Endodermal cell (in vitro differentiated cells): ENCODE data around the gene RPTOR. TPM values are rescaled to one million over a fixed set of nuclear protein-coding genes. Genes with fewer than 3 reads are reported as not detected.
A peak's percentile ranks its signal among the peaks of the same experiment; 100 is the strongest.

ENCODE experiments used
- DNase-seq: peaks from one replicate; pipeline ENCODE4 v3.0.0-alpha.2; 2017
- H3K27ac ChIP-seq: 2 replicates; pipeline ENCODE4 v1.5.1; 2013; ENCODE audit warnings: mild to moderate bottlenecking, low read depth, low read length, moderate library complexity
- H3K27me3 ChIP-seq: 2 replicates; pipeline ENCODE4 v1.6.1; 2013; ENCODE audit warnings: mild to moderate bottlenecking, low read length, moderate library complexity; ENCODE audit not compliant: insufficient read depth, control insufficient read depth, poor library complexity, severe bottlenecking
- H3K36me3 ChIP-seq: 2 replicates; pipeline ENCODE4 v1.7.0; 2013; ENCODE audit warnings: mild to moderate bottlenecking, low read length, moderate library complexity; ENCODE audit not compliant: control insufficient read depth, insufficient read depth
- H3K4me1 ChIP-seq: one replicate; pipeline ENCODE4 v1.7.0; 2013; ENCODE audit warnings: low read length; ENCODE audit not compliant: control insufficient read depth, insufficient read depth
- H3K4me3 ChIP-seq: 2 replicates; pipeline ENCODE4 v1.5.1; 2013; ENCODE audit warnings: mild to moderate bottlenecking, low read length, moderate library complexity
- H3K9ac ChIP-seq: 2 replicates; pipeline ENCODE4 v1.6.1; 2013; ENCODE audit warnings: mild to moderate bottlenecking, low read length, moderate library complexity; ENCODE audit not compliant: poor library complexity, severe bottlenecking; ENCODE audit errors: extremely low read depth
- H3K9me3 ChIP-seq: 2 replicates; pipeline ENCODE4 v1.6.1; 2013; ENCODE audit warnings: mild to moderate bottlenecking, low read length, moderate library complexity; ENCODE audit not compliant: control insufficient read depth
- H3K27ac Mint-ChIP-seq: 2 replicates; pipeline ENCODE4 v1.8.0; 2020; ENCODE audit warnings: mixed read lengths
- H3K27me3 Mint-ChIP-seq: 2 replicates; pipeline ENCODE4 v1.8.0; 2021; ENCODE audit warnings: mild to moderate bottlenecking, mixed read lengths; ENCODE audit not compliant: insufficient read depth
- H3K36me3 Mint-ChIP-seq: 2 replicates; pipeline ENCODE4 v1.8.0; 2020; ENCODE audit warnings: low read depth, mixed read lengths
- H3K4me1 Mint-ChIP-seq: 2 replicates; pipeline ENCODE4 v1.8.0; 2020; ENCODE audit warnings: mixed read lengths
- H3K4me3 Mint-ChIP-seq: 2 replicates; pipeline ENCODE4 v1.8.0; 2020; ENCODE audit warnings: mild to moderate bottlenecking, moderate library complexity, mixed read lengths
- H3K9me3 Mint-ChIP-seq: 2 replicates; pipeline ENCODE4 v1.8.0; 2020; ENCODE audit warnings: mild to moderate bottlenecking, mixed read lengths
- CTCF ChIP-seq: fragments of 200-600 bp; sonication (generic); conservative IDR thresholded peaks from 2 replicates; pipeline ENCODE4 v1.5.0; 2021; ENCODE audit warnings: antibody characterized with exemption, mild to moderate bottlenecking
- WGBS, 2 experiments: methylation state at CpG; one replicate each; pipeline versions ENCODE4 v1.1.5 to v1.1.7; 2013; ENCODE audit warnings: missing lambda C conversion rate in 2 of 2, mixed read lengths in 1 of 2; ENCODE audit not compliant: insufficient coverage in 1 of 2, insufficient read length in 1 of 2; 5-methylcytosine and 5-hydroxymethylcytosine counted together
- total RNA-seq, 2 donors: library from RNA; stranded (reverse); fragmentation: NEBNext Ultra II Directional in 1 of 2; extraction: Animal tissue kit (Norgen Biotek cat#: 25700) in 1 of 2; gene quantifications; 2 replicates in 1 of 2; 3 replicates in 1 of 2; pipeline ENCODE4 v1.2.1, GENCODE V29; 2021

The RPTOR gene
- total RNA-seq, 2 donors from 2014 or later = 45.1 to 53.4 TPM

DNA sequence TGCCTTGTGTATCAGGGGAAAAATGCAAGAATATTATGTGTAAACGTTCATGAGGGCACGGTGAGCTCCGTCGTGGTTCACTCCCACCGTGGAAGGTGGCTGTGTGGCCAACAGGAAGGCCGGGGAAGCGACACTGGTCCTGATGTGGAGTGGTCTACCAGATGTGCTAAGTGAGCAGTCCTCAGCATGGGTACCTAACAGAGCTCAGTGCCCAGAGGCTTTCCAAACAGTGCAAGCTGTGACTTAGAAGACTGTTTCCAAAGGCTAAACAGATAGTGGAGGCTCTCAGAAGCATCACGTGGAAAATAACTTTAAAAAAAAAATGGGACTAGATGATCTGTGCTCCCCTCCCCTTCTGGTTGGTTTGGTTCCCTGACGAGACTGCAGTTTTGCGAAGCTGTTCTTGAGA lies 247.7 kb downstream of the RPTOR start:
- Histone ChIP-seq H3K36me3 (peaks cover 18% of the 10 kb centered on the region), H3K27me3 (no peaks in the 10 kb centered on the region), H3K27ac (no peak overlapping the region), H3K4me1 (no peaks in the 10 kb centered on the region), H3K9me3 (no peaks in the 10 kb centered on the region), H3K4me3 (no peak overlapping the region), H3K9ac (no peak overlapping the region)
- Mint-ChIP-seq H3K27me3 (no peaks in the 10 kb centered on the region), H3K4me1 (peaks cover 10% of the 10 kb centered on the region), H3K9me3 (peaks cover 9% of the 10 kb centered on the region), H3K27ac (no peak overlapping the region), H3K4me3 (no peak overlapping the region), H3K36me3 (peaks cover 28% of the 10 kb centered on the region)
- DNase-seq = peak; percentile 36
- TF ChIP-seq CTCF = no peak
- 94 to 97% methylated on average over 10 of the region's 10 CpGs for WGBS, 2 experiments

DNA sequence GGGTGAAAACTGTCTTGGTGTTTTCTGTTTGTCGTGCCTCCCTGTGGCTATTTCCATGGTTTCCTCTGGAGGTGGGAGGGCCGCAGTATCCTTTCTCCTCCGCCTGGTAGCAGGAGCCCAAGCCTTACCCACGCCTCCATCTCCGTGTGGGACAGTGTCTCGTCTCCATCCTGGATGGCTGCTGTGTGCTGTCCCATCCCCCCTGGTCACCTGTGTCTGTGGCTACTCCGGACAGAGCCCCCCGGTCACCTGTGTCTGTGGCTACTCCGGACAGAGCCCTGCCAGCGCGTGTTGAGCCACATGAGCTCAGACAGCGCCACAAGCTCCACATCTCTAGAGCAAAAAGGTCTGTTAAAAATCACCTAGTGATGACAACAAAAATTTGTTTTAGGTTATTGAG lies 248.8 kb downstream of the RPTOR start:
- H3K27me3 ChIP-seq = no peaks in the 10 kb centered on the region
- TF ChIP-seq CTCF = no peak
- no peak overlapping the region for H3K27ac ChIP-seq
- Mint-ChIP-seq H3K4me3 (no peak overlapping the region), H3K27ac (peak overlapping the region; percentile 6), H3K36me3 (peaks cover 36% of the 10 kb centered on the region), H3K4me1 (peaks cover 10% of the 10 kb centered on the region), H3K27me3 (no peaks in the 10 kb centered on the region), H3K9me3 (peaks cover 9% of the 10 kb centered on the region)
- H3K4me1 ChIP-seq = no peaks in the 10 kb centered on the region
- peaks cover 24% of the 10 kb centered on the region for H3K36me3 ChIP-seq
- 89 to 94% methylated on average over 6 to 12 of the region's 12 CpGs for WGBS, 2 experiments
- no peak overlapping the region for H3K4me3 ChIP-seq
- DNase-seq = peak; percentile 53
- H3K9me3 ChIP-seq = no peaks in the 10 kb centered on the region
- H3K9ac ChIP-seq = no peak overlapping the region

- Mint-ChIP-seq H3K9me3 (peaks cover 9% of the 10 kb centered on the region), H3K4me3 (no peak overlapping the region), H3K4me1 (peaks cover 11% of the 10 kb centered on the region), H3K27me3 (no peaks in the 10 kb centered on the region), H3K27ac (no peak overlapping the region), H3K36me3 (peaks cover 38% of the 10 kb centered on the region)
- H3K9me3 ChIP-seq = no peaks in the 10 kb centered on the region
- no peak overlapping the region for H3K27ac ChIP-seq
- 97 to 100% methylated on average over 3 to 5 of the region's 5 CpGs for WGBS, 2 experiments
- H3K4me1 ChIP-seq = no peaks in the 10 kb centered on the region
- peaks cover 24% of the 10 kb centered on the region for H3K36me3 ChIP-seq
- no peaks in the 10 kb centered on the region for H3K27me3 ChIP-seq
- no peak overlapping the region for H3K9ac ChIP-seq
- no peak for DNase-seq
- no peak overlapping the region for H3K4me3 ChIP-seq
- no peak for TF ChIP-seq CTCF
Measured at GRCh38 chr17:80793851-80794267, 249.2 kb downstream of the RPTOR start.
